HepG2 (cell line): ENCODE data around the gene ENSA. TPM values are rescaled to one million over a fixed set of nuclear protein-coding genes. Genes with fewer than 3 reads are reported as not detected.

Experiments used
- HDAC1 ChIP-seq: sonication (generic); formaldehyde crosslinking; IDR thresholded peaks from 2 replicates; pipeline ENCODE4 v1.5.1; 2020; ENCODE audit warnings: mild to moderate bottlenecking, missing genetic modification reagents
- HDAC2 ChIP-seq: sonication (generic); formaldehyde crosslinking; IDR thresholded peaks from 2 replicates; pipeline ENCODE4 v1.4.0; 2020; ENCODE audit warnings: missing genetic modification reagents
- HNF4G ChIP-seq, 2 experiments: sonication (generic) in 1 of 2; formaldehyde crosslinking in 1 of 2; IDR thresholded peaks; 2 replicates each; pipeline versions ENCODE4 v1.4.0 to v1.6.1; 2011 to 2020; ENCODE audit warnings: borderline replicate concordance in 2 of 2, low read depth in 2 of 2, mild to moderate bottlenecking in 2 of 2, low read length in 1 of 2, missing genetic modification reagents in 1 of 2, moderate library complexity in 1 of 2
- KLF16 ChIP-seq, 2 experiments: sonication (generic) in 1 of 2; formaldehyde crosslinking in 1 of 2; IDR thresholded peaks; 2 replicates each; pipeline versions ENCODE4 v1.6.1 to v1.8.0; 2016 to 2023; ENCODE audit warnings: missing genetic modification reagents in 2 of 2, missing compliant biosample characterization in 1 of 2
- MYPOP ChIP-seq: sonication (generic); formaldehyde crosslinking; IDR thresholded peaks from 2 replicates; pipeline ENCODE4 v1.8.1; 2023; ENCODE audit warnings: mild to moderate bottlenecking, moderate library complexity, missing genetic modification reagents
- NCOA1 ChIP-seq: sonication (generic); formaldehyde crosslinking; IDR thresholded peaks from 2 replicates; pipeline ENCODE4 v1.9.0; 2021; ENCODE audit warnings: missing genetic modification reagents
- NR2F6 ChIP-seq, 2 experiments: IDR thresholded peaks; 2 replicates each; pipeline ENCODE4 v1.6.1; 2016; ENCODE audit warnings: antibody characterized with exemption in 1 of 2, mild to moderate bottlenecking in 1 of 2
- RFX5 ChIP-seq: IDR thresholded peaks from 2 replicates; pipeline ENCODE4 v1.6.1; 2011; ENCODE audit warnings: low read depth, low read length, improper control_type of control experiment
- SP4 ChIP-seq: sonication (generic); formaldehyde crosslinking; IDR thresholded peaks from 2 replicates; pipeline ENCODE4 v1.8.1; 2023; ENCODE audit warnings: mild to moderate bottlenecking, missing genetic modification reagents
- TGIF2 ChIP-seq: IDR thresholded peaks from 2 replicates; pipeline ENCODE4 v1.6.1; 2016; ENCODE audit warnings: control low read depth, missing compliant biosample characterization
- THAP7 ChIP-seq: sonication (generic); formaldehyde crosslinking; IDR thresholded peaks from 2 replicates; pipeline ENCODE4 v1.8.1; 2023; ENCODE audit warnings: mild to moderate bottlenecking, missing genetic modification reagents
- TRAFD1 ChIP-seq: sonication (generic); formaldehyde crosslinking; IDR thresholded peaks from 2 replicates; pipeline ENCODE4 v1.5.1; 2020; ENCODE audit warnings: missing genetic modification reagents, mild to moderate bottlenecking, borderline replicate concordance
- U2AF2 ChIP-seq: fragments of 200-400 bp; formaldehyde crosslinking; IDR thresholded peaks from 2 replicates; pipeline ENCODE4 v1.6.1; 2017; ENCODE audit warnings: low read depth, mild to moderate bottlenecking, low read length
- ZEB1 ChIP-seq: IDR thresholded peaks from 2 replicates; pipeline ENCODE4 v1.6.1; 2012; ENCODE audit warnings: mild to moderate bottlenecking, low read depth, inconsistent platforms; ENCODE audit not compliant: insufficient replicate concordance
- ZNF138 ChIP-seq: sonication (generic); formaldehyde crosslinking; IDR thresholded peaks from 2 replicates; pipeline ENCODE4 v1.5.0; 2020; ENCODE audit warnings: mild to moderate bottlenecking, low read depth, missing genetic modification reagents
- ZNF430 ChIP-seq: sonication (generic); formaldehyde crosslinking; IDR thresholded peaks from 2 replicates; pipeline ENCODE4 v1.9.0; 2021; ENCODE audit warnings: mild to moderate bottlenecking, missing genetic modification reagents
- ZNF460 ChIP-seq: sonication (generic); formaldehyde crosslinking; IDR thresholded peaks from 2 replicates; pipeline ENCODE4 v1.5.1; 2020; ENCODE audit warnings: missing genetic modification reagents, mild to moderate bottlenecking, borderline replicate concordance
- ZNF510 ChIP-seq: sonication (generic); formaldehyde crosslinking; IDR thresholded peaks from 2 replicates; pipeline ENCODE4 v1.4.0; 2020; ENCODE audit warnings: low read depth, mild to moderate bottlenecking, missing genetic modification reagents
- ZNF577 ChIP-seq: sonication (generic); formaldehyde crosslinking; IDR thresholded peaks from 2 replicates; pipeline ENCODE4 v1.4.0; 2020; ENCODE audit warnings: mild to moderate bottlenecking, low read depth, missing genetic modification reagents, borderline replicate concordance
- ZNF580 ChIP-seq: IDR thresholded peaks from 2 replicates; pipeline ENCODE4 v1.6.1; 2016; ENCODE audit warnings: low read depth, borderline replicate concordance
- ZNF607 ChIP-seq: sonication (generic); formaldehyde crosslinking; IDR thresholded peaks from 2 replicates; pipeline ENCODE4 v1.5.1; 2020; ENCODE audit warnings: missing genetic modification reagents, mild to moderate bottlenecking, borderline replicate concordance
- ZNF7 ChIP-seq: IDR thresholded peaks from 2 replicates; pipeline ENCODE4 v1.6.1; 2016; ENCODE audit warnings: missing biosample characterization, missing genetic modification reagents
- ZNF891 ChIP-seq: sonication (generic); formaldehyde crosslinking; IDR thresholded peaks from 2 replicates; pipeline ENCODE4 v1.5.0; 2020; ENCODE audit warnings: mild to moderate bottlenecking, missing genetic modification reagents
- polyA plus RNA-seq, 8 experiments: library from polyadenylated mRNA; depleted of rRNA in 3 of 8; stranded (reverse) in 7 of 8; unstranded in 1 of 8; fragments of >200 nt; fragmentation: Illumina TruSeq in 4 of 8; extraction: Trizol in 4 of 8; gene quantifications; 2 replicates each; pipeline versions ENCODE4 v1.2.1 to v1.2.3, GENCODE V29; 2011 to 2016; ENCODE audit warnings: low read depth in 4 of 8, missing spikeins in 1 of 8, mixed read lengths in 1 of 8; ENCODE audit not compliant: insufficient read depth in 1 of 8
- total RNA-seq, 5 experiments: library from RNA; depleted of rRNA; stranded (reverse); fragments of >200 nt; fragmentation: Illumina TruSeq; extraction: Trizol; gene quantifications; 2 replicates each; pipeline ENCODE4 v1.2.3, GENCODE V29; 2016; ENCODE audit warnings: low read depth in 1 of 5
- TF ChIP-seq, protein P1 (sequence below): sonication (generic); formaldehyde crosslinking; conservative IDR thresholded peaks from 2 replicates; pipeline ENCODE4 v1.8.1; 2023; ENCODE audit warnings: missing genetic modification reagents

The ENSA gene
- total and polyA plus RNA-seq, 2 of the 13 experiments (the other 11 are each of a cell fraction or from before 2014, with no cell fraction given) = 54.5 to 111 TPM

DNA sequence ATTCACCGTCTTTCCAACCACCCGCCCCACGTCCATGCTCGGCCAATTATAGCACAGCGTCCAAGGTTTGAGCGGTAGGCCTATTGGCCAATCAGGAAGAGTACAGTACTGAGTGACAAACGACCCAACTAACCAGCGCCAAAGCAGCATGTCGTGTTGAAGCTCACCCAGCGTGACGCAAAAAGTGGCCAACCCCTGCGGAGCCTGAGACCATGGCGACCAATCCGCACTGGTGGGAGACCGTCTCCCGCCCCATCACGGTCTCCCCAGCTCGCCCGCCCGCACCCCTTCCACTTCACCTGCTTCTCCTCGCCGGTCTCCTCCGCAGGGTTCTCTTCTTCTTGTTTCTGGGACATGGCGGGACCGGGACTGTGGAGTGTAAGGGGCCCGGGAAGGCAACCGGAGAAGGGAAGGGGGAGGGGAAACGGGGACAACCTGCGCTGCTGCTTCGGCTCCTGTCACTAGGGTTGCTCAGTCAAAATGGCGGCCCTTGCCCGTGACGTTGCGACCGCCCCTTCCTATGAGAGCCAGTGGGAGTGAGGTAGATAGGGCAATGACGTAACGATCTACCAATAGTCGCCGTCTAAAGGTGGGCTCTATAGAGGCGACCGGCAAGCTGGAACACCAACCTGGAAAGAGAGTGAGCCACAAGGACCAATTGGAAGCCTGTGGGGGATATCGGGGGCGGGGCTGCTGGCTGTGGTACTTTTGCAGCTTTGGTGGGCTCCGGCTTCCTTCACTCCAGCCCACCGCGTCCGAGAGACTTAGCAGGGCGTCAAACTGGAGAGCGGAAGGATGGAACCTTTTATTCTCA, at the start of gene ENSA (continued):
- TF ChIP-seq ZNF607 (CRISPR knock-in tag) (no peak), ZNF460 (CRISPR knock-in tag) (no peak; the same call in 1 of the 2 replicates), HNF4G (IDR thresholded peaks at IDR 0.05; ENCODE audit: borderline replicate concordance, low read depth, low read length) (no peak), HNF4G (CRISPR knock-in tag; IDR thresholded peaks at IDR 0.05; ENCODE audit: borderline replicate concordance, low read depth) (no peak), ZNF138 (CRISPR knock-in tag) (no peak), KLF16 (CRISPR knock-in tag; IDR thresholded peaks at IDR 0.05) (peak in 1 of 2 experiments; percentile 69; a peak in 1 of 4 replicates), ZNF430 (peak; percentile 73; the same call in 1 of the 2 replicates), ZNF580 (CRISPR knock-in tag) (0 out of 2 replicates have a peak, but pooled peaks have one; percentile 54), MYPOP (CRISPR knock-in tag) (no peak), ZEB1 (no peak), RFX5 (peak; percentile 74), SP4 (CRISPR knock-in tag) (peak; percentile 89), U2AF2 (no peak), TRAFD1 (no peak), NR2F6 (IDR thresholded peaks at IDR 0.05) (no peak), NR2F6 (CRISPR knock-in tag; IDR thresholded peaks at IDR 0.05) (no peak), HDAC1 (CRISPR knock-in tag) (peak; percentile 91), ZNF577 (CRISPR knock-in tag) (no peak), ZNF891 (CRISPR knock-in tag) (peak; percentile 72), TGIF2 (CRISPR knock-in tag) (peak; percentile 8; the same call in 1 of the 2 replicates), HDAC2 (CRISPR knock-in tag) (no peak), THAP7 (CRISPR knock-in tag) (0 out of 2 replicates have a peak, but pooled peaks have one; percentile 53), ZNF510 (no peak; the same call in 1 of the 2 replicates), ZNF7 (CRISPR knock-in tag) (no peak), NCOA1 (CRISPR knock-in tag) (no peak)
- TF ChIP-seq, protein P1, sequence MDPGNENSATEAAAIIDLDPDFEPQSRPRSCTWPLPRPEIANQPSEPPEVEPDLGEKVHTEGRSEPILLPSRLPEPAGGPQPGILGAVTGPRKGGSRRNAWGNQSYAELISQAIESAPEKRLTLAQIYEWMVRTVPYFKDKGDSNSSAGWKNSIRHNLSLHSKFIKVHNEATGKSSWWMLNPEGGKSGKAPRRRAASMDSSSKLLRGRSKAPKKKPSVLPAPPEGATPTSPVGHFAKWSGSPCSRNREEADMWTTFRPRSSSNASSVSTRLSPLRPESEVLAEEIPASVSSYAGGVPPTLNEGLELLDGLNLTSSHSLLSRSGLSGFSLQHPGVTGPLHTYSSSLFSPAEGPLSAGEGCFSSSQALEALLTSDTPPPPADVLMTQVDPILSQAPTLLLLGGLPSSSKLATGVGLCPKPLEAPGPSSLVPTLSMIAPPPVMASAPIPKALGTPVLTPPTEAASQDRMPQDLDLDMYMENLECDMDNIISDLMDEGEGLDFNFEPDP = no peak
